GM12892 (cell line): Measurements from ENCODE around the gene LHX4.

Source experiments
- POLR2A ChIP-seq: IDR thresholded peaks from 2 replicates; pipeline ENCODE4 v1.6.1; 2011; ENCODE audit warnings: low read depth, low read length, control low read depth
- TAF1 ChIP-seq: IDR thresholded peaks from 2 replicates; pipeline ENCODE4 v1.6.1; 2011; ENCODE audit warnings: low read depth, mild to moderate bottlenecking, control low read depth, low read length, borderline replicate concordance

- TF ChIP-seq POLR2A, result no peak
- no peak for TF ChIP-seq TAF1
These were observed 47.6 kb downstream of the LHX4 start for GRCh38 chr1:180277476-180278193.
